GM12865 (cell line): Measurements from ENCODE around the gene WDFY4.

ENCODE experiments used
- DNase-seq: peaks from one replicate; pipeline ENCODE4 v3.0.0; 2010; ENCODE audit warnings: low read depth
- H3K4me3 ChIP-seq: 2 replicates; pipeline ENCODE4 v1.5.1; 2011; ENCODE audit warnings: mild to moderate bottlenecking, low read depth, low read length, control low read depth
- TF ChIP-seq, protein P1 (sequence below): IDR thresholded peaks from 2 replicates; pipeline ENCODE4 v1.5.1; 2011; ENCODE audit warnings: low read length, control low read depth, low read depth, inconsistent platforms; ENCODE audit not compliant: insufficient read depth; ENCODE audit errors: missing control alignments

Gene WDFY4

DNA sequence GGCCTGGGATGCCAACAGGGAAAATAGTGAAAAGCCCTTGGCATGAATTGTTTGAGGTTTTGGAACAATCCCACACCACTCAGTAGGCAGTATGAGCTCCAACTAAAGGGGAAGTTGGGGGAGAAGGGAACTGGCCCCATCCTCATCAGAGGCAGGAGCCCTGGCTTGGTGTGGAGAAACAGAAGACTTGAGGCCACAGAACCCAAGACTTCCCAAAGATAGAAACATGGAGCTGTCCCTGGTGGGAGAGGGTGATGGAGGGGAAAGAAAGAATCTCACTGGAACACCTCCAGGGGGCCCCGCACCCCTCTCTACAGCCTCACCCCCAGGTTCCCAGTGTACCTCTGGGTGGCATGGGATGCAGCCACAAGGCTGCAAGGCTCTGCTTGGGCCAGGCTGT is 345.0 kb downstream of the WDFY4 start:
- TF ChIP-seq, protein P1, sequence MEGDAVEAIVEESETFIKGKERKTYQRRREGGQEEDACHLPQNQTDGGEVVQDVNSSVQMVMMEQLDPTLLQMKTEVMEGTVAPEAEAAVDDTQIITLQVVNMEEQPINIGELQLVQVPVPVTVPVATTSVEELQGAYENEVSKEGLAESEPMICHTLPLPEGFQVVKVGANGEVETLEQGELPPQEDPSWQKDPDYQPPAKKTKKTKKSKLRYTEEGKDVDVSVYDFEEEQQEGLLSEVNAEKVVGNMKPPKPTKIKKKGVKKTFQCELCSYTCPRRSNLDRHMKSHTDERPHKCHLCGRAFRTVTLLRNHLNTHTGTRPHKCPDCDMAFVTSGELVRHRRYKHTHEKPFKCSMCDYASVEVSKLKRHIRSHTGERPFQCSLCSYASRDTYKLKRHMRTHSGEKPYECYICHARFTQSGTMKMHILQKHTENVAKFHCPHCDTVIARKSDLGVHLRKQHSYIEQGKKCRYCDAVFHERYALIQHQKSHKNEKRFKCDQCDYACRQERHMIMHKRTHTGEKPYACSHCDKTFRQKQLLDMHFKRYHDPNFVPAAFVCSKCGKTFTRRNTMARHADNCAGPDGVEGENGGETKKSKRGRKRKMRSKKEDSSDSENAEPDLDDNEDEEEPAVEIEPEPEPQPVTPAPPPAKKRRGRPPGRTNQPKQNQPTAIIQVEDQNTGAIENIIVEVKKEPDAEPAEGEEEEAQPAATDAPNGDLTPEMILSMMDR, result no peak
- no peak for DNase-seq
- no peak overlapping the region for H3K4me3 ChIP-seq
